Tibial nerve (tissue), 4 donors: Measurements from ENCODE around the gene SHF.

Source experiments
- EP300 ChIP-seq, 2 donors: sonication (generic); formaldehyde crosslinking; IDR thresholded peaks; one replicate each; pipeline ENCODE4 v1.6.1; 2017; ENCODE audit warnings: antibody characterized with exemption in 2 of 2, mild to moderate bottlenecking in 1 of 2
- POLR2A ChIP-seq, 2 donors: fragments of 450-650 bp; IDR thresholded peaks; one replicate each; pipeline ENCODE4 v1.6.1; 2017; ENCODE audit warnings: antibody characterized with exemption in 2 of 2, mild to moderate bottlenecking in 2 of 2, moderate library complexity in 2 of 2
- TF ChIP-seq, protein P1 (sequence below), 5 experiments: fragments of 200-600 bp in 3 of 5; fragments of 450-650 bp in 2 of 5; sonication (generic) in 3 of 5; IDR thresholded peaks; one replicate each; pipeline ENCODE4 v1.5.1; 2016 to 2019; ENCODE audit warnings: antibody characterized with exemption in 5 of 5, mild to moderate bottlenecking in 3 of 5, moderate library complexity in 2 of 5

DNA sequence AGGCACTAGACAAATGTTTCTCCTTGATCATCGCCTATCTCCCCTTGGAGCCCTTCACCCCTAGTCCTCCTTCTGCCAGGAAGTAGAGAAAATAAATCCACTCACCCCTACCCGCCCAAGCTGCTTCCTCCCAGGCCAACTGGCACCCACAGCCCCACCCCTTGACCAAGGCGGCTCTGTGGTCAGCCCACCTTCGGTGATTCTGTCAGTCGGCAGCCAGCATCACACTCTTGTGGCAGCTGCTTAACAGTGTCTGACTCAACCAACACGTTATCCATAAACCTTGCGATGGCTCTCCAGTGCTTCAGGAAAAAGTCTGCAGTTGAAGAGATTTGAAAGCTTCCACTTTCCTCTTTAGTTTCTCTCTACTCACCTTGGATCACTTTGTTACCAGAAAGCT is 7.6 kb downstream of the SHF start:
- no peak for TF ChIP-seq POLR2A (IDR thresholded peaks at IDR 0.05)
- TF ChIP-seq, protein P1, sequence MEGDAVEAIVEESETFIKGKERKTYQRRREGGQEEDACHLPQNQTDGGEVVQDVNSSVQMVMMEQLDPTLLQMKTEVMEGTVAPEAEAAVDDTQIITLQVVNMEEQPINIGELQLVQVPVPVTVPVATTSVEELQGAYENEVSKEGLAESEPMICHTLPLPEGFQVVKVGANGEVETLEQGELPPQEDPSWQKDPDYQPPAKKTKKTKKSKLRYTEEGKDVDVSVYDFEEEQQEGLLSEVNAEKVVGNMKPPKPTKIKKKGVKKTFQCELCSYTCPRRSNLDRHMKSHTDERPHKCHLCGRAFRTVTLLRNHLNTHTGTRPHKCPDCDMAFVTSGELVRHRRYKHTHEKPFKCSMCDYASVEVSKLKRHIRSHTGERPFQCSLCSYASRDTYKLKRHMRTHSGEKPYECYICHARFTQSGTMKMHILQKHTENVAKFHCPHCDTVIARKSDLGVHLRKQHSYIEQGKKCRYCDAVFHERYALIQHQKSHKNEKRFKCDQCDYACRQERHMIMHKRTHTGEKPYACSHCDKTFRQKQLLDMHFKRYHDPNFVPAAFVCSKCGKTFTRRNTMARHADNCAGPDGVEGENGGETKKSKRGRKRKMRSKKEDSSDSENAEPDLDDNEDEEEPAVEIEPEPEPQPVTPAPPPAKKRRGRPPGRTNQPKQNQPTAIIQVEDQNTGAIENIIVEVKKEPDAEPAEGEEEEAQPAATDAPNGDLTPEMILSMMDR (IDR thresholded peaks at IDR 0.05), result no peak
- TF ChIP-seq EP300 (IDR thresholded peaks at IDR 0.05), result no peak
